Fibroblast of pulmonary artery (primary cell): ENCODE measurements around the gene TXNRD3.

ENCODE experiments used
- DNase-seq: peaks from one replicate; pipeline ENCODE4 v3.0.0-alpha.2; 2010; ENCODE audit warnings: low read depth
- H3K4me3 ChIP-seq: replicated peaks from 2 replicates; pipeline ENCODE4 v1.5.1; 2011; ENCODE audit warnings: low read depth, mild to moderate bottlenecking, control low read depth, low read length, moderate library complexity
- CTCF ChIP-seq: IDR thresholded peaks from 2 replicates; pipeline ENCODE4 v1.5.1; 2011; ENCODE audit warnings: mild to moderate bottlenecking, control low read depth, low read length, inconsistent platforms; ENCODE audit errors: missing control alignments

TXNRD3 gene

GRCh38 chr3:126672340-126672739 lies 17.4 kb upstream of the TXNRD3 start:
- TF ChIP-seq CTCF: no peak
- no peak overlapping the region for H3K4me3 ChIP-seq
- no peak for DNase-seq

GRCh38 chr3:126671521-126671920 lies 16.6 kb upstream of the TXNRD3 start:
- no peak overlapping the region for H3K4me3 ChIP-seq
- no peak for TF ChIP-seq CTCF
- no peak for DNase-seq

- no peak for DNase-seq
- TF ChIP-seq CTCF: no peak
- no peak overlapping the region for H3K4me3 ChIP-seq
Measured at GRCh38 chr3:126668450-126669401, 13.8 kb upstream of the TXNRD3 start.

GRCh38 chr3:126667631-126668449 lies 12.9 kb upstream of the TXNRD3 start:
- no peak overlapping the region for H3K4me3 ChIP-seq
- no peak for DNase-seq
- TF ChIP-seq CTCF: no peak

GRCh38 chr3:126666658-126667528 lies 12.0 kb upstream of the TXNRD3 start:
- no peak for TF ChIP-seq CTCF
- DNase-seq: no peak
- H3K4me3 ChIP-seq: no peak overlapping the region

GRCh38 chr3:126665959-126666657 lies 11.2 kb upstream of the TXNRD3 start:
- no peak overlapping the region for H3K4me3 ChIP-seq
- DNase-seq: no peak
- TF ChIP-seq CTCF: no peak
